KMS-11 (cell line): ENCODE data around the gene DAGLB.
"Not testable (repeated sequence)": the region's sequence is repeated elsewhere in the genome, so short reads cannot be mapped to it uniquely, and the experiment has no call there.

Source experiments
- H2AFZ ChIP-seq: fragments of 200-600 bp; sonication (generic); 2 replicates; pipeline ENCODE4 v1.6.1; 2016; ENCODE audit warnings: antibody characterized with exemption, mixed run types, low read depth
- H3K27ac ChIP-seq: fragments of 200-600 bp; sonication (generic); 2 replicates; pipeline ENCODE4 v1.6.1; 2016; ENCODE audit warnings: mild to moderate bottlenecking, mixed run types
- H3K27me3 ChIP-seq: fragments of 200-600 bp; sonication (generic); 2 replicates; pipeline ENCODE4 v1.6.1; 2017; ENCODE audit warnings: mild to moderate bottlenecking, low read depth, mixed run types, moderate library complexity; ENCODE audit not compliant: insufficient read depth
- H3K36me3 ChIP-seq: fragments of 200-600 bp; sonication (generic); 2 replicates; pipeline ENCODE4 v1.6.1; 2017; ENCODE audit warnings: mild to moderate bottlenecking, mixed run types; ENCODE audit not compliant: insufficient read depth
- H3K4me1 ChIP-seq: fragments of 200-600 bp; sonication (generic); 2 replicates; pipeline ENCODE4 v1.6.1; 2016; ENCODE audit warnings: mild to moderate bottlenecking, low read depth, mixed run types; ENCODE audit not compliant: poor library complexity, severe bottlenecking
- H3K4me2 ChIP-seq: fragments of 200-600 bp; sonication (generic); 2 replicates; pipeline ENCODE4 v1.7.0; 2016; ENCODE audit warnings: mild to moderate bottlenecking, mixed run types
- H3K4me3 ChIP-seq: fragments of 200-600 bp; sonication (generic); IDR thresholded peaks from 2 replicates; pipeline ENCODE4 v1.6.1; 2017; ENCODE audit warnings: low read depth, low read length, mixed read lengths; ENCODE audit not compliant: insufficient read depth
- H3K79me2 ChIP-seq: fragments of 200-600 bp; sonication (generic); 2 replicates; pipeline ENCODE4 v1.6.1; 2016; ENCODE audit warnings: low read depth, mixed run types; ENCODE audit not compliant: insufficient read depth
- H3K9ac ChIP-seq: fragments of 200-600 bp; sonication (generic); 2 replicates; pipeline ENCODE4 v1.6.1; 2016; ENCODE audit warnings: mild to moderate bottlenecking, mixed run types
- H4K20me1 ChIP-seq: fragments of 200-600 bp; sonication (generic); 2 replicates; pipeline ENCODE4 v1.6.1; 2016; ENCODE audit warnings: mild to moderate bottlenecking, mixed run types; ENCODE audit not compliant: insufficient read depth
- TF ChIP-seq, protein P1 (sequence below): fragments of 200-600 bp; sonication (generic); conservative IDR thresholded peaks from 2 replicates; pipeline ENCODE4 v1.6.1; 2017; ENCODE audit warnings: low read depth, mild to moderate bottlenecking, antibody characterized with exemption, low read length, moderate library complexity, mixed read lengths

DAGLB gene

DNA sequence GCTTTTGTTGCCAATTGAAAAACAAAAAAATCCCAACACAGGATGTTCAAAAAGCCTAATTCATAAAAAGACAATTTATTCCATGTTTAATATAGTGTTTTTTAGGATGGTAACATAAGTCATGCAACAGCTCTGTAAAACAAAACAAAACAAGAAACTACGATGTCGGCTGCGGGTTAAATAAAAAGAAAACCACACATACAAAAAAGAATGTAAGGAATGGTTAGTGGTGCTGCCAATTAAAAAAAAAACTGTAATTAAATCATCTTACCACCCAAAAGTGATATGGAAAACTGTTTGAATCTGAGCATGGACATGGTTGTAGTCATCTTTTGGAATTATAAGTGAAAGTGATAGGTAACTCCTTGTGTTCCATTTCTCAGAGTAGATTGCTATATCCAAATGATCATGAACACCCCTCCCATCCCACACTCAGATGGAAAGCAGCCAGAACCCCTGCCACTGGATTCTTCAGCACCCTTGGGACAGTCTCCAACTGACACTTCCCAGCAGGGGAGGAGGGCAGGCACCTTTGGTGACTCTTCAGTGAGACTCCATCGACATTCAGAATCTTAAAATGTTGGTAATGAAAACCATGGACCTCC, 14.3 kb upstream of the DAGLB start:
- no peak overlapping the region for H3K4me3 ChIP-seq
- H3K27me3 ChIP-seq, result no peaks in the 10 kb centered on the region
- no peaks in the 10 kb centered on the region for H3K79me2 ChIP-seq
- no peaks in the 10 kb centered on the region for H3K4me1 ChIP-seq
- H3K4me2 ChIP-seq, result no peak overlapping the region
- TF ChIP-seq, protein P1, sequence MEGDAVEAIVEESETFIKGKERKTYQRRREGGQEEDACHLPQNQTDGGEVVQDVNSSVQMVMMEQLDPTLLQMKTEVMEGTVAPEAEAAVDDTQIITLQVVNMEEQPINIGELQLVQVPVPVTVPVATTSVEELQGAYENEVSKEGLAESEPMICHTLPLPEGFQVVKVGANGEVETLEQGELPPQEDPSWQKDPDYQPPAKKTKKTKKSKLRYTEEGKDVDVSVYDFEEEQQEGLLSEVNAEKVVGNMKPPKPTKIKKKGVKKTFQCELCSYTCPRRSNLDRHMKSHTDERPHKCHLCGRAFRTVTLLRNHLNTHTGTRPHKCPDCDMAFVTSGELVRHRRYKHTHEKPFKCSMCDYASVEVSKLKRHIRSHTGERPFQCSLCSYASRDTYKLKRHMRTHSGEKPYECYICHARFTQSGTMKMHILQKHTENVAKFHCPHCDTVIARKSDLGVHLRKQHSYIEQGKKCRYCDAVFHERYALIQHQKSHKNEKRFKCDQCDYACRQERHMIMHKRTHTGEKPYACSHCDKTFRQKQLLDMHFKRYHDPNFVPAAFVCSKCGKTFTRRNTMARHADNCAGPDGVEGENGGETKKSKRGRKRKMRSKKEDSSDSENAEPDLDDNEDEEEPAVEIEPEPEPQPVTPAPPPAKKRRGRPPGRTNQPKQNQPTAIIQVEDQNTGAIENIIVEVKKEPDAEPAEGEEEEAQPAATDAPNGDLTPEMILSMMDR, result no peak
- no peak overlapping the region for H3K9ac ChIP-seq
- H3K27ac ChIP-seq, result no peak overlapping the region
- no peaks in the 10 kb centered on the region; the same call in 1 of the 2 replicates for H3K36me3 ChIP-seq
- H2AFZ ChIP-seq, result no peak overlapping the region
- H4K20me1 ChIP-seq, result no peaks in the 10 kb centered on the region

DNA sequence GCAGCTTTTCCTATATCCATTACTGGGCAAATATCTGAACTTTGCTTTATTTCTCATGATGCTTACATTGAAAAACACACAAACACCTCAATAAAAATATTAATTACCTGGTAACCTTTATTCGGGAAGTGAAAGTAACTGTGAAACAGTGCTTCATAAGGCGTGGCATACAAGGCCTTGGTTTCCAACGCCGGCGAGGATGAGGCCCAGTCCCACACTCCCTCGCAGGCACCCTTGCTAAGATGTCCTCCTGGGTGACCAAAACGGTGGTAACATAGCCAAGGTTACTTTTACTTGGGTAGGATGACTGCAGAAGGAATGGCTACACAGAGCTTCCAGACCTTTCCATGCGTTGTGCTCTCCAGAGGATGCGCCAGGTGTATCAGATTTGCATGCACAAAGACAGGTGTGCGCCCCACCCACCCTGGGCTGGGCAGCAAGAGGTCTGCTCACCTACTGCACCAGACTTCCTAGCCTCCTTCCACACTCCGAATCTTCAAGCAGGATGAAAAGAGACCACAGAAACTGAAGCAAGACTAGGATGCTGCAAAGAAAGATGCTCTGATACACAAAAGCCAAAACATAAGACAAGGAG, 13.3 kb upstream of the DAGLB start:
- Histone ChIP-seq H3K9ac (no peak overlapping the region), H3K4me3 (no peak overlapping the region), H3K36me3 (no peaks in the 10 kb centered on the region; the same call in 1 of the 2 replicates), H3K79me2 (no peaks in the 10 kb centered on the region), H3K27me3 (no peaks in the 10 kb centered on the region), H3K27ac (no peak overlapping the region), H3K4me2 (no peak overlapping the region), H2AFZ (no peak overlapping the region), H3K4me1 (no peaks in the 10 kb centered on the region), H4K20me1 (no peaks in the 10 kb centered on the region)
- TF ChIP-seq, protein P1, result no peak

DNA sequence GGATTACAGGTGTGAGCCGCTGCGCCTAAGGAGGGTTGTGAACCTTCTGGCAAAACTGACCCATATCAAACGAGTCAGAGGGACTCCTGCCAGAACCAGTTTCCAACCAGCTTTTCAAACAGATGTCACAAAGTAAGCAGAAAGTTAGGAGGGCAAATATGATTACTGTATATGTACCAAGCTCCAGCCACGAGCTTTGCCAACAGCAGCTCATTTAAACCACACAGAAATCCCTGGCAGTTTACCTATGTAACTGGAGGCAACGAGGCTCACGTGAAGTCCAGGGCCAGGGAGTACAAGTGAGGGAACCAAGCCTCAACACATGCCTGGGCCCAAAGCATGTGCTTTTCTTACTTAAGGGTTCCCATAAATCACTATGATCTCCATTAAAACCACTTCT, 12.5 kb upstream of the DAGLB start:
- Histone ChIP-seq H4K20me1 (no peaks in the 10 kb centered on the region), H3K4me2 (no peak overlapping the region), H3K4me1 (no peaks in the 10 kb centered on the region), H3K27me3 (no peaks in the 10 kb centered on the region), H2AFZ (no peak overlapping the region), H3K4me3 (no peak overlapping the region), H3K79me2 (no peaks in the 10 kb centered on the region), H3K9ac (no peak overlapping the region), H3K27ac (no peak overlapping the region), H3K36me3 (no peaks in the 10 kb centered on the region; the same call in 1 of the 2 replicates)
- TF ChIP-seq, protein P1, result no peak

DNA sequence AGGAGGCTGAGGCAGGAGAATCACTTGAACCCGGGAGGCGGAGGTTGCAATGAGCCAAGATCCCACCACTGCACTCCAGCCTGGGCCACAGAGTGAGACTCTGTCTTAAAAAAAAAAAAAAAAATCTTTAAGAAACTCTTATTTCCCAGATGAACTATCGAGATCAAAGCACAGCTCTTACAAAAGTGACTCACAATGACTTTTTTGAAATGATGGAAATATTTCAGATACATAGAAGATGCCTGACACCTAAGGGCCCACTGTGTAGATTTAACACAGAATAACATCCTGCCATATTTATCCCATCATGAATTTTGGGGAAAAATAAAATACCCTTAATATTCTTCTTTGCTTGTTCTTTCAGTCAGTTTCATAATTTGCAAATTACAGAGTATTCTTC, 10.9 kb upstream of the DAGLB start:
- not testable (repeated sequence) for H4K20me1 ChIP-seq, H3K79me2 ChIP-seq, H3K27me3 ChIP-seq, H3K4me3 ChIP-seq, H2AFZ ChIP-seq, H3K36me3 ChIP-seq, H3K9ac ChIP-seq, H3K27ac ChIP-seq, H3K4me1 ChIP-seq, H3K4me2 ChIP-seq

DNA sequence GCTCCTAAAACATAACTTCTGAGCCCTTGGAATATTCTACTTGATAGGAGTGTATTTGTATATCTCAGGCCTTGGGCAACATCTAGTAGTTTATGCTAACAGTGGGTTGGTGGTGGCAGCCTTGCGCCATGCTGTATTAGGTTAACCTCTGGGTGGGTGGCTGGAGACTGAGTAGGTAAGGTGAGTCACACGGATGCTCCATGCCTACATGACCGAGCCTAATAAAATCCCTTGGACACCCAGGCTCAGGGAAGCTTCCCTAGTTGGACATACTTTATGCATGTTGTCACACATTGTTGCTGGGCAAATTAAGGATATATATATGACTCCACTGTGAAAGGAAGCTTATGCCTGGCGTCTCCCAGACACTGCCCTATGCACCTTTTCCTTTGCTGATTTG, 6.0 kb upstream of the DAGLB start:
- no peak overlapping the region for H3K27ac ChIP-seq
- no peak overlapping the region for H2AFZ ChIP-seq
- H3K36me3 ChIP-seq, result no peaks in the 10 kb centered on the region
- no peak overlapping the region for H3K4me3 ChIP-seq
- no peak overlapping the region for H3K4me2 ChIP-seq
- no peaks in the 10 kb centered on the region for H3K27me3 ChIP-seq
- H3K79me2 ChIP-seq, result no peaks in the 10 kb centered on the region
- TF ChIP-seq, protein P1, result no peak
- H3K4me1 ChIP-seq, result no peaks in the 10 kb centered on the region
- no peak overlapping the region for H3K9ac ChIP-seq
- H4K20me1 ChIP-seq, result no peaks in the 10 kb centered on the region
